HEK293 (cell line): Measurements from ENCODE around the gene ZBED1.
"Not testable (repeated sequence)": the region's sequence is repeated elsewhere in the genome, so short reads cannot be mapped to it uniquely, and the experiment has no call there.

Experiments used
- CTCF ChIA-PET: fragments of 350-600 bp; formaldehyde crosslinking; extraction: SDS; loops from one replicate; lab custom pipeline; 2021; ENCODE audit warnings: antibody characterized with exemption; lab: Yijun Ruan, JAX
- POLR2A ChIA-PET: fragments of 300-600 bp; formaldehyde crosslinking; extraction: SDS; loops from one replicate; lab custom pipeline; 2020; ENCODE audit warnings: antibody characterized with exemption, inconsistent platforms; lab: Yijun Ruan, JAX
- H3K27ac ChIP-seq: fragments of 200-500 bp; sonication (Bioruptor generic); 2 replicates; pipeline ENCODE4 v1.5.1; 2014; ENCODE audit warnings: low read depth, low read length, control low read depth, inconsistent platforms; ENCODE audit errors: extremely low read depth
- H3K36me3 ChIP-seq, 2 experiments: fragments of 200-500 bp in 1 of 2; sonication (Bioruptor generic) in 1 of 2; 1 replicate in 1 of 2; 2 replicates in 1 of 2; pipeline ENCODE4 v1.5.1; 2014 to 2017; ENCODE audit warnings: inconsistent platforms in 2 of 2, low read length in 2 of 2; ENCODE audit not compliant: control insufficient read depth in 2 of 2, insufficient read depth in 1 of 2
- H3K4me1 ChIP-seq: fragments of 200-500 bp; sonication (Bioruptor generic); 2 replicates; pipeline ENCODE4 v1.5.1; 2014; ENCODE audit warnings: mild to moderate bottlenecking, low read length, inconsistent platforms; ENCODE audit not compliant: control insufficient read depth, insufficient read depth
- H3K4me3 ChIP-seq: 2 replicates; pipeline ENCODE4 v1.5.1; 2011; ENCODE audit warnings: low read depth, mild to moderate bottlenecking, control low read depth, low read length, moderate library complexity
- H3K9me3 ChIP-seq: fragments of 200-500 bp; sonication (Bioruptor generic); 2 replicates; pipeline ENCODE4 v1.5.1; 2014; ENCODE audit warnings: low read depth, low read length, inconsistent platforms; ENCODE audit not compliant: control insufficient read depth, insufficient read depth
- PRDM1 ChIP-seq: fragments of 450-650 bp; formaldehyde crosslinking; IDR thresholded peaks from 2 replicates; pipeline ENCODE4; 2016; ENCODE audit warnings: missing biosample characterization, missing genetic modification characterization
- PRDM10 ChIP-seq: fragments of 450-650 bp; formaldehyde crosslinking; IDR thresholded peaks from 2 replicates; pipeline ENCODE4 v1.5.1; 2016; ENCODE audit warnings: missing biosample characterization, missing genetic modification characterization
- RBAK ChIP-seq: fragments of 450-650 bp; formaldehyde crosslinking; IDR thresholded peaks from 2 replicates; pipeline ENCODE4 v1.5.1; 2016; ENCODE audit warnings: missing biosample characterization, missing genetic modification characterization
- SETDB1 ChIP-seq: IDR thresholded peaks from one replicate; pipeline ENCODE4 v1.6.1; 2017; ENCODE audit warnings: mild to moderate bottlenecking, low read length, moderate library complexity, mixed read lengths; ENCODE audit not compliant: insufficient read length
- ZBTB1 ChIP-seq: fragments of 450-650 bp; formaldehyde crosslinking; IDR thresholded peaks from 2 replicates; pipeline ENCODE4 v1.5.1; 2016; ENCODE audit warnings: missing biosample characterization, missing genetic modification characterization
- ZBTB10 ChIP-seq: fragments of 450-650 bp; formaldehyde crosslinking; IDR thresholded peaks from 2 replicates; pipeline ENCODE4 v1.5.1; 2016; ENCODE audit warnings: missing biosample characterization, missing genetic modification characterization
- ZBTB20 ChIP-seq: fragments of 450-650 bp; formaldehyde crosslinking; IDR thresholded peaks from 2 replicates; pipeline ENCODE4 v1.5.1; 2016; ENCODE audit warnings: missing biosample characterization, missing genetic modification characterization
- ZEB2 ChIP-seq: fragments of 450-650 bp; formaldehyde crosslinking; IDR thresholded peaks from 2 replicates; pipeline ENCODE4 v1.5.1; 2016; ENCODE audit warnings: missing biosample characterization, missing genetic modification characterization
- ZNF121 ChIP-seq: fragments of 450-650 bp; formaldehyde crosslinking; IDR thresholded peaks from 2 replicates; pipeline ENCODE4 v1.5.1; 2016; ENCODE audit warnings: missing biosample characterization, missing genetic modification characterization
- ZNF138 ChIP-seq: fragments of 450-650 bp; formaldehyde crosslinking; IDR thresholded peaks from 2 replicates; pipeline ENCODE4 v1.5.1; 2016; ENCODE audit warnings: missing biosample characterization, missing genetic modification characterization, borderline replicate concordance
- ZNF175 ChIP-seq: fragments of 450-650 bp; formaldehyde crosslinking; IDR thresholded peaks from 2 replicates; pipeline ENCODE4 v1.5.1; 2016; ENCODE audit warnings: missing biosample characterization, missing genetic modification characterization
- ZNF2 ChIP-seq: fragments of 450-650 bp; formaldehyde crosslinking; IDR thresholded peaks from 2 replicates; pipeline ENCODE4 v1.5.1; 2016; ENCODE audit warnings: missing biosample characterization, missing genetic modification characterization
- ZNF266 ChIP-seq: fragments of 450-650 bp; formaldehyde crosslinking; IDR thresholded peaks from 2 replicates; pipeline ENCODE4 v1.5.1; 2016; ENCODE audit warnings: missing biosample characterization, missing genetic modification characterization, low read depth
- ZNF37A ChIP-seq: fragments of 450-650 bp; IDR thresholded peaks from 2 replicates; pipeline ENCODE4 v1.5.1; 2018; ENCODE audit warnings: missing biosample characterization, missing genetic modification characterization
- ZNF423 ChIP-seq: fragments of 450-650 bp; formaldehyde crosslinking; IDR thresholded peaks from 2 replicates; pipeline ENCODE4 v1.5.1; 2016; ENCODE audit warnings: missing biosample characterization, missing genetic modification characterization
- ZNF596 ChIP-seq: fragments of 450-650 bp; IDR thresholded peaks from 2 replicates; pipeline ENCODE4 v1.5.0; 2018; ENCODE audit warnings: missing biosample characterization, mild to moderate bottlenecking, missing genetic modification characterization, moderate library complexity
- ZNF654 ChIP-seq: fragments of 450-650 bp; formaldehyde crosslinking; IDR thresholded peaks from 2 replicates; pipeline ENCODE4 v1.5.1; 2016; ENCODE audit warnings: low read depth, missing biosample characterization, missing genetic modification characterization
- ZNF747 ChIP-seq: fragments of 450-650 bp; formaldehyde crosslinking; IDR thresholded peaks from 2 replicates; pipeline ENCODE4 v1.5.1; 2016; ENCODE audit warnings: missing biosample characterization, missing genetic modification characterization
- ZNF777 ChIP-seq: fragments of 450-650 bp; formaldehyde crosslinking; IDR thresholded peaks from 2 replicates; pipeline ENCODE4 v1.5.1; 2017; ENCODE audit warnings: missing biosample characterization, missing genetic modification characterization, borderline replicate concordance
- ZSCAN30 ChIP-seq: fragments of 450-650 bp; IDR thresholded peaks from 2 replicates; pipeline ENCODE4 v1.5.1; 2018; ENCODE audit warnings: missing biosample characterization, mild to moderate bottlenecking, missing genetic modification characterization, moderate library complexity
- TF ChIP-seq, protein P1 (sequence below): fragments of 450-650 bp; formaldehyde crosslinking; IDR thresholded peaks from 2 replicates; pipeline ENCODE4 v1.5.1; 2017; ENCODE audit warnings: missing biosample characterization, missing genetic modification characterization

The ZBED1 gene

GRCh38 chrX:2507904-2508627, 7.3 kb upstream of the ZBED1 start:
- Histone ChIP-seq H3K4me1 (no peaks in the 10 kb centered on the region), H3K9me3 (no peaks in the 10 kb centered on the region), H3K4me3 (no peak overlapping the region), H3K27ac (no peak overlapping the region)
- ChIA-PET CTCF (no interaction called here), POLR2A (no interaction called here)
- TF ChIP-seq ZNF121 (tag by site-specific recombination) (peak; percentile 75), ZNF175 (no peak)
- TF ChIP-seq, all 188 proteins: peak for 1
- no peaks in the 10 kb centered on the region for H3K36me3 ChIP-seq

DNA sequence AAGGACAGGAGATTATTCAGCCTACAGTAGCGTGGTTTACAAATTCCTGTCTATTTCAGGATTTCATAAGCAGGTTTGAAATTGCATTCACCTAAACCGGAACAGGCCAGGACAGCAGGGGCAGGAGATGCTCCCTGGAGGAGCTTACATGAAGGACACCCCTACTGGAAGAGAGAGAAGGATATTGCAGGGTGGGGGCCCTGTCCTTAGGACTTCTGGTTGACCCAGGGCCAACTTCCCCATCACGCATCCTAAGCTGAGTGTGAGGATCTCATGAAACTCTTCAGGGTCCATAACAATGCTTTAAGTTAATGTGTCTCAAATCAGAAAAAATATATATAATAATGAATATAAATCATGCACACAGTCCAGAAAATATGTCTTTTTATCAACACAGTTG, 6.4 kb upstream of the ZBED1 start:
- TF ChIP-seq ZBTB20 (tag by site-specific recombination) (no peak), ZNF596 (tag by site-specific recombination) (no peak), PRDM1 (tag by site-specific recombination) (no peak), ZSCAN30 (no peak), ZNF423 (tag by site-specific recombination) (no peak), RBAK (no peak), ZNF747 (no peak), SETDB1 (no peak)

DNA sequence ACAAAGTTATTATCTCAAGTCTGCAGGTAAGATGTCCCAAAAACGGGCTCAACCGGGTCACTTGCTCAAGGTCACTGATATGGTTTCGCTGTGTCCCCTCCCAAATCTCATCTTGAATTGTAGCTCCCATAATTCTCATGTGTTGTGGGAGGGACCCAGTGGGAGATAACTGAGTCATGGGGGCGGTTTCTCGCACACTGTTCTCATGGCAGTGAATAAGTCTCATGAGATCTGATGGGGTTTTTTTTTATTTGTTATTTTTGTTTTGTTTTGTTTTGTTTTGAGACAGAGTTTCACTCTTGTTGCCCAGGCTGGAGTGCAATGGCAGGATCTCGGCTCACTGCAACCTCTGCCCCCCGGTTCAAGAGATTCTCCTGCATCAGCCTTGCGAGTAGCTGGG, 4.6 kb upstream of the ZBED1 start:
- H3K27ac ChIP-seq, H3K4me3 ChIP-seq, CTCF ChIA-PET, H3K9me3 ChIP-seq, H3K36me3 ChIP-seq, POLR2A ChIA-PET, H3K4me1 ChIP-seq: not testable (repeated sequence)

More for the DNA sequence above, 6.4 kb upstream of the ZBED1 start:
- CTCF ChIA-PET: no interaction called here
- no peaks in the 10 kb centered on the region for H3K9me3 ChIP-seq
- peaks cover 7% of the 10 kb centered on the region for H3K4me1 ChIP-seq
- H3K27ac ChIP-seq: no peak overlapping the region
- POLR2A ChIA-PET: no interaction called here
- H3K4me3 ChIP-seq: no peak overlapping the region
- H3K36me3 ChIP-seq: no peaks in the 10 kb centered on the region

DNA sequence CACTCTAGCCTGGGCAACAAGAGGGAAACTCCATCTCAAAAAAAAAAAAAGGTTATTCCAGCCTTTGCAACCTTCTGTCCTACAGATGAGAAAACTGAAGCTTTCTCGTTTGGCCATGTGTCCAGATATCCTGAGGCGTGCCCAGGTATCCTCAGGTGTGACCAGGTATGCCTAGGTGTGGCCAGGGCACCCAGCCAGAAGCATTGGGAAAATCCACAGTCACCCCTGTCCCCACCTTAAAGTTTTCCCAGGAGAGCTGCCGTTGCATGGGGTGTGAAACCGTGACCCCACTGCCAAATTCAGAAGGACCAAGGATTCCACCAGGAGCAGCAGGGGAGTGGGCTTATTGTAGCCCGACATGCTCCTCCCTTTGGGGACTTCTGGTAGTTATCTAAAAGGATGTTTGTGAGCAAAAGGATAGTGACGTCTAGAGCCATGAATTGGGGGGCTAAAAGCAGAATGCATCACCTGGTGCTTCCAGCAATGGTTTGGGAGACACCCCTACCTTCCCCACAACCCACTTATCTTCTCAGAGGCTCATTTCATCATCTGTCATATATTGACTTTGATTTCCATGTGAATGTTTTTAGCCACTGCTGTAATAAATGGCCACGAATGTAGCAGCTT, 4.0 kb upstream of the ZBED1 start:
- Histone ChIP-seq H3K4me3 (no peak overlapping the region), H3K9me3 (no peaks in the 10 kb centered on the region)
- TF ChIP-seq PRDM10 (peak; percentile 95), ZBTB1 (tag by site-specific recombination) (no peak), ZNF138 (tag by site-specific recombination) (no peak), ZNF266 (tag by site-specific recombination) (no peak), ZNF2 (no peak), ZNF654 (tag by site-specific recombination) (no peak), ZNF37A (no peak), ZBTB10 (tag by site-specific recombination) (no peak), ZEB2 (tag by site-specific recombination) (peak; percentile 60; the same call in 1 of the 2 replicates), ZNF777 (no peak)
- TF ChIP-seq, protein P1, sequence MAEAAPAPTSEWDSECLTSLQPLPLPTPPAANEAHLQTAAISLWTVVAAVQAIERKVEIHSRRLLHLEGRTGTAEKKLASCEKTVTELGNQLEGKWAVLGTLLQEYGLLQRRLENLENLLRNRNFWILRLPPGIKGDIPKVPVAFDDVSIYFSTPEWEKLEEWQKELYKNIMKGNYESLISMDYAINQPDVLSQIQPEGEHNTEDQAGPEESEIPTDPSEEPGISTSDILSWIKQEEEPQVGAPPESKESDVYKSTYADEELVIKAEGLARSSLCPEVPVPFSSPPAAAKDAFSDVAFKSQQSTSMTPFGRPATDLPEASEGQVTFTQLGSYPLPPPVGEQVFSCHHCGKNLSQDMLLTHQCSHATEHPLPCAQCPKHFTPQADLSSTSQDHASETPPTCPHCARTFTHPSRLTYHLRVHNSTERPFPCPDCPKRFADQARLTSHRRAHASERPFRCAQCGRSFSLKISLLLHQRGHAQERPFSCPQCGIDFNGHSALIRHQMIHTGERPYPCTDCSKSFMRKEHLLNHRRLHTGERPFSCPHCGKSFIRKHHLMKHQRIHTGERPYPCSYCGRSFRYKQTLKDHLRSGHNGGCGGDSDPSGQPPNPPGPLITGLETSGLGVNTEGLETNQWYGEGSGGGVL (tag by site-specific recombination): no peak
- TF ChIP-seq, all 188 proteins: peak for 2
- H3K4me1 ChIP-seq: peaks cover 10% of the 10 kb centered on the region
- H3K27ac ChIP-seq: no peak overlapping the region
- ChIA-PET POLR2A (no interaction called here), CTCF (no interaction called here)
- H3K36me3 ChIP-seq: no peaks in the 10 kb centered on the region
